Type B pancreatic cell (in vitro differentiated cells): ENCODE results near the gene METTL26. TPM values are rescaled to one million over a fixed set of nuclear protein-coding genes. Genes with fewer than 3 reads are reported as not detected.

Source experiments
- DNase-seq: peaks from one replicate; pipeline ENCODE4 v3.0.0; 2021; ENCODE audit warnings: mixed read lengths; ENCODE audit not compliant: unreplicated experiment; ENCODE audit errors: extremely low spot score
- H3K27ac Mint-ChIP-seq: 2 replicates; pipeline ENCODE4 v1.8.0; 2021; ENCODE audit warnings: mild to moderate bottlenecking, mixed read lengths
- H3K27me3 Mint-ChIP-seq: 2 replicates; pipeline ENCODE4 v1.8.0; 2021; ENCODE audit warnings: mixed read lengths
- H3K36me3 Mint-ChIP-seq: 2 replicates; pipeline ENCODE4 v1.8.0; 2021; ENCODE audit warnings: mixed read lengths
- H3K4me1 Mint-ChIP-seq: one replicate; pipeline ENCODE4 v1.8.0; 2021; ENCODE audit warnings: mixed read lengths; ENCODE audit not compliant: unreplicated experiment
- H3K4me3 Mint-ChIP-seq: 2 replicates; pipeline ENCODE4 v1.8.0; 2021; ENCODE audit warnings: mild to moderate bottlenecking, mixed read lengths
- H3K9me3 Mint-ChIP-seq: 2 replicates; pipeline ENCODE4 v1.8.0; 2021; ENCODE audit warnings: mixed read lengths
- CTCF ChIP-seq: fragments of 200-600 bp; sonication (generic); conservative IDR thresholded peaks from 2 replicates; pipeline ENCODE4 v1.5.0; 2021; ENCODE audit warnings: antibody characterized with exemption, mild to moderate bottlenecking
- total RNA-seq: library from RNA; stranded (reverse); gene quantifications from 2 replicates; pipeline ENCODE4 v1.2.1, GENCODE V29; 2021; ENCODE audit warnings: low replicate concordance

The METTL26 gene
- total RNA-seq, 1 donor from 2014 or later = 77.0 TPM

- Mint-ChIP-seq H3K27ac (no peak overlapping the region), H3K9me3 (no peaks in the 10 kb centered on the region), H3K27me3 (no peaks in the 10 kb centered on the region), H3K36me3 (no peaks in the 10 kb centered on the region), H3K4me3 (no peak overlapping the region), H3K4me1 (no peaks in the 10 kb centered on the region)
- no peak for DNase-seq
- TF ChIP-seq CTCF = no peak
Observed at GRCh38 chr16:657487-657886, 21.4 kb upstream of the METTL26 start.

- no peaks in the 10 kb centered on the region for H3K27me3 Mint-ChIP-seq
- no peak overlapping the region for H3K4me3 Mint-ChIP-seq
- no peak overlapping the region for H3K27ac Mint-ChIP-seq
- no peaks in the 10 kb centered on the region for H3K36me3 Mint-ChIP-seq
- no peaks in the 10 kb centered on the region for H3K4me1 Mint-ChIP-seq
- no peak for DNase-seq
- H3K9me3 Mint-ChIP-seq = no peaks in the 10 kb centered on the region
- TF ChIP-seq CTCF = no peak
Observed at GRCh38 chr16:654034-654433, 17.9 kb upstream of the METTL26 start.

- no peak for TF ChIP-seq CTCF
- H3K9me3 Mint-ChIP-seq = no peaks in the 10 kb centered on the region
- no peak for DNase-seq
- no peak overlapping the region for H3K27ac Mint-ChIP-seq
- no peaks in the 10 kb centered on the region for H3K27me3 Mint-ChIP-seq
- no peaks in the 10 kb centered on the region for H3K36me3 Mint-ChIP-seq
- H3K4me3 Mint-ChIP-seq = peak overlapping the region; percentile 68
- no peaks in the 10 kb centered on the region for H3K4me1 Mint-ChIP-seq
Observed at GRCh38 chr16:652454-653305, 16.6 kb upstream of the METTL26 start.

GRCh38 chr16:651844-652243 is 15.7 kb upstream of the METTL26 start:
- no peak for DNase-seq
- Mint-ChIP-seq H3K27ac (no peak overlapping the region), H3K36me3 (no peaks in the 10 kb centered on the region), H3K9me3 (no peaks in the 10 kb centered on the region), H3K4me3 (no peak overlapping the region), H3K27me3 (no peaks in the 10 kb centered on the region), H3K4me1 (no peaks in the 10 kb centered on the region)
- TF ChIP-seq CTCF = no peak

GRCh38 chr16:649631-650030 is 13.5 kb upstream of the METTL26 start:
- Mint-ChIP-seq H3K27me3 (no peaks in the 10 kb centered on the region), H3K4me1 (no peaks in the 10 kb centered on the region), H3K4me3 (peak overlapping the region; percentile 80), H3K27ac (peak overlapping the region; percentile 13), H3K36me3 (no peaks in the 10 kb centered on the region), H3K9me3 (no peaks in the 10 kb centered on the region)
- no peak for TF ChIP-seq CTCF
- DNase-seq = no peak
